Esophagus muscularis mucosa (tissue), 4 donors: ENCODE data around the gene NRXN3. TPM values are rescaled to one million over a fixed set of nuclear protein-coding genes. Genes with fewer than 3 reads are reported as not detected.
A peak's percentile ranks its signal among the peaks of the same experiment; 100 is the strongest.

Source experiments
- DNase-seq: peaks from one replicate; pipeline ENCODE4 v3.0.0-alpha.2; 2017; ENCODE audit errors: extremely low spot score
- H3K27ac ChIP-seq, 4 donors: fragments of 200-600 bp; sonication (generic); replicated peaks in 1 of 4; 1 replicate in 3 of 4; 2 replicates in 1 of 4; pipeline ENCODE4 v1.5.1; 2016 to 2019; ENCODE audit warnings: mild to moderate bottlenecking in 1 of 4
- H3K27me3 ChIP-seq, 4 donors: fragments of 200-600 bp; sonication (generic); one replicate each; pipeline versions ENCODE4 v1.5.1 to v1.6.0; 2016 to 2019
- H3K36me3 ChIP-seq, 4 donors: fragments of 200-600 bp; sonication (generic); one replicate each; pipeline ENCODE4 v1.5.1; 2016 to 2019
- H3K4me1 ChIP-seq, 4 donors: fragments of 200-600 bp; sonication (generic); one replicate each; pipeline ENCODE4 v1.5.1; 2016 to 2019
- H3K4me3 ChIP-seq, 4 donors: fragments of 200-600 bp; sonication (generic); 1 replicate in 2 of 4; 2 replicates in 2 of 4; pipeline ENCODE4 v1.5.1; 2016 to 2019; ENCODE audit warnings: mild to moderate bottlenecking in 4 of 4, moderate library complexity in 1 of 4
- H3K9me3 ChIP-seq, 4 donors: fragments of 200-600 bp; sonication (generic); 1 replicate in 3 of 4; 2 replicates in 1 of 4; pipeline ENCODE4 v1.5.1; 2016 to 2019
- CTCF ChIP-seq, 3 experiments: fragments of 200-600 bp in 2 of 3; fragments of 450-650 bp in 1 of 3; sonication (generic) in 2 of 3; IDR thresholded peaks; one replicate each; pipeline ENCODE4 v1.5.1; 2017 to 2019; ENCODE audit warnings: antibody characterized with exemption in 3 of 3, mild to moderate bottlenecking in 2 of 3, moderate library complexity in 1 of 3
- EP300 ChIP-seq: sonication (generic); formaldehyde crosslinking; IDR thresholded peaks from one replicate; pipeline ENCODE4 v1.6.1; 2017; ENCODE audit warnings: antibody characterized with exemption
- POLR2A ChIP-seq: fragments of 450-650 bp; IDR thresholded peaks from one replicate; pipeline ENCODE4 v1.6.1; 2017; ENCODE audit warnings: antibody characterized with exemption, moderate library complexity, mild to moderate bottlenecking, low read depth
- POLR2AphosphoS5 ChIP-seq, 2 donors: sonication (generic); formaldehyde crosslinking; IDR thresholded peaks; one replicate each; pipeline ENCODE4 v1.6.1; 2017; ENCODE audit warnings: antibody characterized with exemption in 2 of 2
- WGBS: methylation state at CpG from one replicate; pipeline ENCODE4 v1.1.5; 2018; 5-methylcytosine and 5-hydroxymethylcytosine counted together
- intact Hi-C: fragments of 100-400 bp; cut with DNase I; formaldehyde crosslinking; loops from one replicate; pipeline ENCODE4 v1.15.1; 2023
- total RNA-seq, 4 donors: library from RNA; depleted of rRNA; stranded (reverse); fragments of >200 nt; gene quantifications; one replicate each; pipeline versions ENCODE4 v1.1.0 to v1.2.1, GENCODE V29; 2016

NRXN3 gene
- total RNA-seq, 4 donors from 2014 or later: 71.1 to 159 (median 122) TPM

- intact Hi-C loops: no loop called here
- 79% methylated on average over 3 of the region's 3 CpGs for WGBS
- DNase-seq: no peak
Measured at GRCh38 chr14:78445275-78445674, 275.1 kb downstream of the NRXN3 start.

GRCh38 chr14:78446807-78447206, 276.6 kb downstream of the NRXN3 start:
- no peaks in the 10 kb centered on the region for H3K9me3 ChIP-seq
- H3K27me3 ChIP-seq: no peaks in the 10 kb centered on the region
- H3K27ac ChIP-seq: no peak overlapping the region
- H3K4me3 ChIP-seq: no peak overlapping the region
- no peaks in the 10 kb centered on the region for H3K36me3 ChIP-seq
- intact Hi-C loops: no loop called here
- no peaks in the 10 kb centered on the region for H3K4me1 ChIP-seq
- no peak for DNase-seq
- TF ChIP-seq POLR2A: no peak
- WGBS: 23% methylated on average over 3 of the region's 3 CpGs

More at GRCh38 chr14:78445275-78445674, 275.1 kb downstream of the NRXN3 start:
- Histone ChIP-seq H3K9me3 (no peaks in the 10 kb centered on the region), H3K4me3 (no peak overlapping the region), H3K27ac (no peak overlapping the region), H3K27me3 (no peaks in the 10 kb centered on the region), H3K4me1 (no peaks in the 10 kb centered on the region), H3K36me3 (no peaks in the 10 kb centered on the region)
- TF ChIP-seq POLR2A (no peak), CTCF (IDR thresholded peaks at IDR 0.05) (no peak), EP300 (no peak), POLR2AphosphoS5 (IDR thresholded peaks at IDR 0.05) (no peak)

- 46% methylated on average over 13 of the region's 13 CpGs for WGBS
- no peaks in the 10 kb centered on the region for H3K4me1 ChIP-seq
- intact Hi-C loops: no loop called here
Measured at GRCh38 chr14:78448164-78449094, 278.3 kb downstream of the NRXN3 start.

GRCh38 chr14:78450669-78451318, 280.6 kb downstream of the NRXN3 start:
- H3K27me3 ChIP-seq: no peaks in the 10 kb centered on the region
- no peaks in the 10 kb centered on the region for H3K9me3 ChIP-seq
- no peak overlapping the region for H3K27ac ChIP-seq
- TF ChIP-seq EP300 (no peak), POLR2AphosphoS5 (IDR thresholded peaks at IDR 0.05) (no peak), POLR2A (no peak), CTCF (IDR thresholded peaks at IDR 0.05) (no peak)
- 76% methylated on average over 6 of the region's 6 CpGs for WGBS
- no peaks in the 10 kb centered on the region for H3K4me1 ChIP-seq
- no peak overlapping the region for H3K4me3 ChIP-seq
- DNase-seq: no peak
- no peaks in the 10 kb centered on the region for H3K36me3 ChIP-seq
- intact Hi-C loops: no loop called here

More at GRCh38 chr14:78448164-78449094, 278.3 kb downstream of the NRXN3 start:
- no peak overlapping the region for H3K27ac ChIP-seq
- no peak for DNase-seq
- H3K4me3 ChIP-seq: no peak overlapping the region
- TF ChIP-seq POLR2A (no peak), CTCF (IDR thresholded peaks at IDR 0.05) (peak; percentile 27 to 53 (median 29))
- no peaks in the 10 kb centered on the region for H3K36me3 ChIP-seq
- H3K9me3 ChIP-seq: no peaks in the 10 kb centered on the region
- H3K27me3 ChIP-seq: no peaks in the 10 kb centered on the region

GRCh38 chr14:78451319-78451695, 281.1 kb downstream of the NRXN3 start:
- no peaks in the 10 kb centered on the region for H3K4me1 ChIP-seq
- H3K36me3 ChIP-seq: no peaks in the 10 kb centered on the region
- no peak overlapping the region for H3K27ac ChIP-seq
- no peaks in the 10 kb centered on the region for H3K9me3 ChIP-seq
- intact Hi-C loops: no loop called here
- no peaks in the 10 kb centered on the region for H3K27me3 ChIP-seq
- DNase-seq: no peak
- 60% methylated on average over 2 of the region's 2 CpGs for WGBS
- no peak overlapping the region for H3K4me3 ChIP-seq
- TF ChIP-seq EP300: no peak
- no peak for TF ChIP-seq CTCF (IDR thresholded peaks at IDR 0.05)
- TF ChIP-seq POLR2AphosphoS5 (IDR thresholded peaks at IDR 0.05): no peak
- TF ChIP-seq POLR2A: no peak
